ENCODE results near the gene PRELID1.
"Not testable (repeated sequence)": the region's sequence is repeated elsewhere in the genome, so short reads cannot be mapped to it uniquely, and the experiment has no call there.

The PRELID1 gene, protein sequence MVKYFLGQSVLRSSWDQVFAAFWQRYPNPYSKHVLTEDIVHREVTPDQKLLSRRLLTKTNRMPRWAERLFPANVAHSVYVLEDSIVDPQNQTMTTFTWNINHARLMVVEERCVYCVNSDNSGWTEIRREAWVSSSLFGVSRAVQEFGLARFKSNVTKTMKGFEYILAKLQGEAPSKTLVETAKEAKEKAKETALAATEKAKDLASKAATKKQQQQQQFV

DNA sequence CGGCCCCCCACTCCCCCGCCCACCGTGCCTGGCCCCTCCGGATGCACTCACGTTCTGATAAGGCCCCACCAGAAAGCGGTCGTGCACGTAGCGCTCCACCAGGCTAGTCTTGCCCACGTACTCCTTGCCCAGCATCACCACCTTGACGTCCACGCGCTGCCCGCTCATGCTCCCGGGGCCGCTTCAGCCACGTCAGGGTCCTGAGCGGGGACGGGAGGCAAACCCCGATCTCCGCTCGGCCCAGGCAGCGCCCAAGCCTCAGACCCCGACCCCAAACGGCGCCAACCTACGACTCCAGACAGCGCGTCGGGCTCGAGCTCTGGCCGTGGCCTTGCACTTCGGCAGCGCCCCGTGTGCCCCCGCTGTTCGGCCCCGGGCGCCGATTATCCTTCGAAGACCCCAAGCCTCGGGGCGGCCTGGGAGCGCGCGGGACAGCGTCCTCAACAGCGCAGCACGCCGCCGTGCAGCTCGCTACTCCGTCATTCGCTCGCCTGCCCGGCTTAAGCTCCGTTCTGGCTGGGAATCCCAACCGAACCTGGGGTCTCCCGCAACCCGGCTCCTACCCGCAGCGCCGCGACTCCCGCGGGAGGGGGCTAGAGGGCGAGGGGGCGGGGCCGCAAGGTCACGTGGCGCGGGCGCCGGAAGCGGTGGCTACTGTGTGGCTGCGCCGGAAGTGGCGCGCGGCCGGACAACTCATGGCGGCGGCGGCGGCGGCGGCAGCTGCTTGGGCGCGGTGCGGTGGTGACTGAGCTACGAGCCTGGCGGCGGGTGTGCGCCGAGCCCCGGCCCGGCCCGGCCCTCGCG lies at the start of gene PRELID1, which contains the start of gene RAB24:
TSS of gene PRELID1 (plus strand) at position 679 of the 804 bp plus-strand sequence. CDS start 187 bp downstream, outside the sequence.
TSS of gene RAB24 (minus strand) at position 599 of the 804 bp plus-strand sequence. CDS start at position 168, 431 bp downstream.
- DNase-seq = peak; percentile 84

DNA sequence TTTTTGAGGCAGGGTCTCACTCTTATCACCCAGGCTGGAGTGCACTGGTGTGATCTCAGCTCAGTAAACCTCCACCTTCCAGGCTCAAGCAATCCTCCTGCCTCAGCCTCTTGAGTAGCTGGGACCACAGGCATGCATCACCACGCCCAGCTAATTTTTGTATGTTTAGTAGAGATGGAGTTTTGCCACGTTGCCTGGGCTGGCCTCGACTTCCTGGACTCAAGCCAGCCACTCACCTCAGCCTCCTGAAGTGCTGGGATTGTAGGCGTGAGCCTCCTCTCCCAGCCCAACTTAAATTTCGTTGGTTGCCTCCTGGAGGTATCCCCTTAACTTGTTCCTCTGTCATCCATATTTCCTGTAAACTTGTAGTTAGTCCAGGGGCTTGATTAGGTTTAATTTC lies 47.3 kb upstream of the PRELID1 start:
- no peak for DNase-seq

DNA sequence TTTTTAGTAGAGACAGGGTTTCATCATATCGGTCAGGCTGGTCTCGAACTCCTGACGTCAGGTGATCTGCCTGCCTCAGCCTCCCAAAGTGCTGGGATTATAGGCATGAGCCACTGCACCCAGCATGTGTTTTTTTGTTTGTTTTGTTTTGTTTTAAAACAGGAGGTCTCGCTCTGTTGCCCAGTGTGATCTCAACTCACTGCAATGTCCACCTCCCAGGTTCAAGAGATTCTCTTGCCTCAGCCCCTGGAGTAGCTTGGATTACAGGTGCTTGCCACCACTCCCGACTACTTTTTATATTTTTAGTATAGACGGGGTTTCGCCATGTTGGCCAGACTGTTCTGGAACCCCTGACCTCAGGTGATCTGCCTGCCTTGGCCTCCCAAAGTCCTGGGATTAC lies 44.9 kb upstream of the PRELID1 start:
- not testable (repeated sequence) for DNase-seq

DNA sequence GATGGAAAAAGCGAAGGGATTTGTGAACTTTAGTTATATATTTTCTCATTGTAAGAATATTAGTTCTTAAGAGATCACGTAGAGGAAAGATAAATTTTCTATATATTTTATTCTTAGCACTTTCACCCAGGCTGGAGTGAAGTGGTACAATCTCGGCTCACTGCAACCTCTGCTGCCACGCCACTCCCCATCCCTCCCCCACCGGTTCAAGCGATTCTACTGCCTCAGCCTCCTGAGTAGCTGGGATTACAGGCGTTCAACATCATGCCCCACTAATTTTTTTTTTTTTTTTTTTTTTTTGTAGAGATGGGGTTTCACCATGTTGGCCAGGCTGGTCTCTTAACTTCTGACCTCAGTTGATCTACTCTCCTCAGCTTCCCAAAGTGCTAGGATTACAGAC lies 42.6 kb upstream of the PRELID1 start:
- no peak for DNase-seq

DNA sequence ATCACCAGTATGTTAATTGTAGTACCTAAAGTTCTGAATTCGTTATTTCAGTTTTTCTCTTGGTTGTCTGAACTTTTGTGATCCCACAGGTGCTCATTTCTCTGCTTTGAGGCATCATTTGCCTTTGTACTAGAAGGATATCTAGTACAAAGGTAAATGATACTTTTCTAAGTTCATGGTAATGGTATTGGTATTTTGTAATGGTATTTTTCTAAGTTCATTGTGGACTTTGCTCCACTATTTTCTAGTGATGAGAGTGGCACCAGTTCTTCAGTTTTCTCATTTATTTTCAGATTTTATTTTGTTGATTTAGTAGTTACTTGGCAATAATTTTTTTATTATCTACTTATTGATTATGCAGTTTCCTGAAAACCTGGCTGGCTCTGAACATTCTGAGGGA lies 42.1 kb upstream of the PRELID1 start:
- no peak for DNase-seq

DNA sequence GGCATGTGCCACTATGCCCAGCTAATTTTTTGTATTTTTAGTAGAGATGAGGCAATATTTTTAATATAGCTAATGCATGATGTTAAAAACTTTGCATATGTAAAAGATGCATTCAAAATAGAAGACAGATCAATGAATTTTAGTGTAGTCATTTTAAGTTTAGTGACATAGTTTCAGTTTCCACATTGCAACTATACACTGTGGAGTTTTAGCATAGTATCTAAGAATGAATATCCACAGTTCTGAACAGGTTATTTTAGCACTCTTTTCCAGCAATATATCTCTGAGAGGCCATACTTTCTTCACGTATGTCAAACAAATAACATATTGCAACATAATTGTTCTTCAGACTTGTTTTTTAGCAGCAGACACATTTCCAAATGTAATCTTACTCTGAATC lies 39.4 kb upstream of the PRELID1 start:
- no peak for DNase-seq

DNA sequence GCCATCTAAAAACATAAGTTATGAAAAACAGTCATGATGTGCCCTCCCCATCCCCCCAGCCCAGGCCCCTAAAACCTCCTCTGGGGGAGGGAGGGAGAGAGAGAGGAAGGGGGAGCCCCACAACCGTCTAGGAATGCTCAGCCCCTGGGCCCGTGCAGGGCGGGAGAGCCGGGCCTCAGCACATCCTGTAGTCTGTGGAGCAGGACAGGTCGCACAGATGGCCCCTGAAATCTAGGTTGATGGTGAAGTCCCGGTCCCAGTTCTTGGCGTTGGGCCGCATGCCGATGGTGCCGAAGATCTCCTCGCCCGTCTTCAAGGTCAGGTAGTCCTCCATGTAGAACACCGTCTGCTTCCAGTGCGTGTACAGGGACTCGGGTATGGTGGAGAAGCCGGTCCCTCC lies 38.2 kb upstream of the PRELID1 start:
- DNase-seq = no peak

DNA sequence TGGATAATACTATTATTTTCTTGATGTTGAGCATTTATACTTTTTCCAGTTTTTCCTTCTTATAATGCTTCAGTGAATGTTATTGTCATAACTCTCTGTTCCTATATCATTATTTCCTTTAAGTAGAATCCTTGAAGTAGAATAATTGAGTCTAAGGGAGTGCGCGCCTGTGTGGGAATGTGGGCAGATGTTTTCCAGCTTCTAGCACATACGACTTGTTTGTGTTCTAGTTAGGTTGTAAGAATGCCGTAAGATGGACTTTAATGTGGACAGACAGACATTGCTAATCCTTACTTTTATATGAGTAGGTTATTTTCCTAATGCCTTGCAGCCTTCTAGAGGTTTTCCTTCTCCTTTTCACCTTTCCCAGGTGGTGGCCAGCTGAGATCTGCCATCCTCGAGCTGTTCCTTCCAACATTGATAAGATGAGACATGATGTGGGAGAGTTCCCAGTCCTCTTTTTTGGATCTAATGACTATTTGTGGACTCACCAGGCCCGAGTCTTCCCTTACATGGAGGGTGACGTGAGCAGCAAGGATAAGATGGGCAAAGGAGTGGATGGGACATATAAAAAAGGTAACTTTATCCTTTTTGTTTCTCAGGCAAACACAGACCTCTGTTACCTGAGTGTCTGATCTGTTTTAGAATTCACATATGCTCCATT lies 34.2 kb upstream of the PRELID1 start:
- no peak for DNase-seq

DNA sequence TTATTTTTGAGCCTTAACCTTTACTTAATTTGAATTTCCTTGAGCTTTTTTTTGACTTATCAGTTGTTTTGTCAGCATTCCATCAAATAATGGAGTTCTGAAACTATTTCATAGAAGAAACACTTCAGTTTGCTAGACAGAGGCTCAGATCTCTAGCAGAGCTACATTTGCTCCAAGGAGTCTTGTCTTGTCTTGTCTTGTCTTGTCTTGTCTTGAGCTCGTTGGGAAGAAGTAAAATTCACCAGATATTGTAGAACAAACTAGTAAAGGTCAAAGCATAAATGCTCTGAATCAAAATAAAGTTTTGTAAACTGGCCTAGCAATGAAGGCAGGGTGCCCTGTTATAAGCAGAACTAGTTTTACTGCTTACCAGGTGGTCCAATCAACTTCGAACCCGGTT lies 33.6 kb upstream of the PRELID1 start:
- DNase-seq = no peak

DNA sequence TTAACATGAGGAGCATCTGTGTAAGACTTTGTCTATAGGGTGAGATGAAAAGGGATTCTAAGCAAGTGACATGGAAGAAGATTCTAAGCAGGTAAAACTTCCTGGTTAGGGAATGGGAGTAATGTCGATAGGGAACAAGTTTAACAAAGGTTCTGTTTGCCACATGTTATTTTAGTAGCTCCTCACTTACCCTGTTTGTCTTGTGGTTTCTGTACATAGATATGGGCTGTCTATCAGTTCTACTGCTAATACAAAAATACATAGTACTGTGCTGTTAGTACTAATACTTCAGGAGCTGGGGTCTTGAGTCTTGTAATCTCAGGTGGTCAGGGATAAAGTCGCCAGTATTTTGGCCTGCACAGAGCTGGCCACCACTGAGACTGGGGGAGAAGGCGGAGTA lies 32.9 kb upstream of the PRELID1 start:
- no peak for DNase-seq

DNA sequence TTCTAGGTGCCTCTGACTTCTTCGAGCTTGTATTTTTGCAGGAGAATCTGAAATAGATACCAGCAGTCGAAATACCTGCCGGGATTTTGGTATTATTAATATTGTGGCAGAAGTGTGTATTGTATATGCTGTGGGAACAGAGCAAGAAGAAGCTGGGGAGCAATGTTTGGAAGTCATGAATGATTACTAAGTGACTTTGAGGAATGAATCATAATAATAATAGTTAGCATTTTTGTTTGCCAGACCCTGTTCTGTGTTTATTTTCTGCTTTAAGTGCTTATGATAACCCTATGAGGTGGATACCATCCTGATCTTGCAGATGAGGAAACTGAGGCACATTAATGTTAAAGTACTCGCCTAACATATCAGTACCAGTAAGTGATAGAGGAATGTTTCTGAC lies 32.5 kb upstream of the PRELID1 start:
- DNase-seq = no peak

DNA sequence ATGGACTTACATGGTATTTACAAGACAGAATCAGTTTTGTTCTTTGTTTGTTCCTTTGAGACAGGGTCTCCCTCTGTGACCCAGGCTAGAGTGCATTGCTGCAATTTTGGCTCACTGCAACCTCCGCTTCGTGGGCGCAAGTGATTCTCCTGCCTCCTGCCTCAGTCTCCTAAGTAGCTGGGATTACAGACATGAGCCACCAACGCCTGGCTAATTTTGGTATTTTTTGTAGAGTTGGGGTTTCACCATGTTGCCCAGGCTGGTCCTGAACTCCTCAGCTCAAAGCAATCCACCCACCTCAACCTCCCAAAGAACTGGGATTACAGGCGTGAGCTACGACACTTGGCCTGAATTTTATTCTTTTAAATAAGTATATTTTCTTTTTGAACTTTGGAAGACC lies 27.7 kb upstream of the PRELID1 start:
- DNase-seq = no peak

DNA sequence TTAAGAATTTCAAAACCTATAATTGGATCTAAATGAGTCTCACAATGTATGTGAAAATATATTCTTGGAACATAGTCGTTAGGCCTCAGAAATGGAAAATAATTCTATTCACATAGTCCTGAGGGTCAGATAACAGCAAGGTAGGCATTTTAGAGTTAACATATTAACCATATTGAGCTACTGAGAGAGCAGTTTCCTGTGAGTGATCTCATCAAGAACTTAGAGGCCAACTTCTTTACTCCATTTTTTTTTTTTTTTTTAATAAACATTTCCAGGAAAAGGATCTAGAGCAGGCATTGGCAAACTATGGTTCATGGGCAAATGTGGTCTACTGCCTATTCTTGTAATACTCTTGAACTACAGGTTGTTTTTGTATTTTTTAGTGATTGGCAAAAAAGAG lies 26.7 kb upstream of the PRELID1 start:
- DNase-seq = no peak

DNA sequence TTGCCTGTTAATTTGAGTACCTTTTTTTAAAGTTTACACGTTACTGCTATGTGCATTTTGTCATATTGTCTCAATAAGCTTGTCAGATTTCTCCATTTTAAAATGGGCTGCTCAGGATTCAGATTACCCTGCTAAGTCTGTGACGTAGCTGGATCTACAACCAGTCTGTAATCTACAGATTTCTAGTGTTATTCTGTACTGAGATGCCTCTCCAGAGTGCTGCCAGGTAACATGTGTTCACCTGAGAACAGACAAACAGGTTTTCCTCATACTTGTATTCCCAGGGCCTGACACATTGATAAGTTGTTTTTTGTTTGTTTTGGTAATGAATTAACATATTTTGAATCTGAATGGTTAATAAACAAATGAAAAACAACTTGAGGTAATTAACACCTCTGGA lies 15.4 kb upstream of the PRELID1 start:
- DNase-seq = no peak

DNA sequence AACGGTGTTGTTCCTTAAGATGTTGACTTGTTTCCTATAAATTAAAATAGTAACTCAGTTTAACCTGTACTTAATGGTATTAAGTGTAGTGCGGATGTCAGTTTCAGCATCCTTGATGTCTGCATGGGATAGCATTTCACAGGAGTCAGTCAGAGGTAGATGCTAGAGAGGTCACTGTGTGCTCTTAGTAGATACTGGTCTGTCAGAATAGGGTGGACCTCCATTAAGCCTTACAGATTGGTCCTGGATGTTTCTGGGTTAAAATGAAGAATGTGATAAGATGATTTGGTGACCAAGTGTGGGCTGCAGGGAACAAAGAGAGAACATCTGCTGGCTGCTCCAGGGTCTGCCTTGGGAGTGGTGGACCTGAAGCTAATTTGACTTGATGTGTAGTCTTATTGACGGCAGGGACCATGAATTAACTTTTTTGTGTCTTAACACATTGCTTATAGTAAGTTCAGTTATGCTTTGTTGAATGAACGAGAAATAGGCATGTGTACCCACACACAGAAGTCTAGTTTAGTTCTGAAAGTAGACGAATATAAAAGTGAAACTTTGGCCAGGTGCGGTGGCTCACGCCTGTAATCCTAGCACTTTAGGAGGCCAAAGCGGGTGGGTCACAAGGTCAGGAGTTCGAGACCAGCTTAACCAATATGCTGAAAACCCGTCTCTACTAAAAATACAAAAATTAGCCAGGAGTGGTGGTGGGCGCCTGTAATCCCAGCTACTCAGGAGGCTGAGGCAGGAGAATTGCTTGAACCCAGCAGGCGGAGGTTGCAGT lies 12.6 kb upstream of the PRELID1 start:
- no peak for DNase-seq

DNA sequence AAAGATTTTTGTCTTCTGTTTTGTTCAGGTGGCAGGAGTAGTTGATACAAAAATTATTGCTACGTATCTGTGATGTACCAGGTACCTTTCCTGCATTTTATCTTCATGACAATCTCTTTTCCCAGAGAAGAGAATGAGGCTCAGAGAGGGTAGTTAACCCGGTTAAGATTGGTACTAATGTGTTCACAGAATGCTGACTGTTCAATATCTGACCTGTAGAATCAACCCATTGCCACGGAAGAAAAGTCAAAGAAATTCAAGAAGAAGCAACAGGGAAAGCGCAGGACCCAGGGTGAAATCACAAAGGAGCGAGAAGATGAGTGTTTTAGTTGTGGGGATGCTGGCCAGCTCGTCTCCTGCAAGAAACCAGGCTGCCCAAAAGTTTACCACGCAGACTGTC lies 11.9 kb upstream of the PRELID1 start:
- DNase-seq = no peak

DNA sequence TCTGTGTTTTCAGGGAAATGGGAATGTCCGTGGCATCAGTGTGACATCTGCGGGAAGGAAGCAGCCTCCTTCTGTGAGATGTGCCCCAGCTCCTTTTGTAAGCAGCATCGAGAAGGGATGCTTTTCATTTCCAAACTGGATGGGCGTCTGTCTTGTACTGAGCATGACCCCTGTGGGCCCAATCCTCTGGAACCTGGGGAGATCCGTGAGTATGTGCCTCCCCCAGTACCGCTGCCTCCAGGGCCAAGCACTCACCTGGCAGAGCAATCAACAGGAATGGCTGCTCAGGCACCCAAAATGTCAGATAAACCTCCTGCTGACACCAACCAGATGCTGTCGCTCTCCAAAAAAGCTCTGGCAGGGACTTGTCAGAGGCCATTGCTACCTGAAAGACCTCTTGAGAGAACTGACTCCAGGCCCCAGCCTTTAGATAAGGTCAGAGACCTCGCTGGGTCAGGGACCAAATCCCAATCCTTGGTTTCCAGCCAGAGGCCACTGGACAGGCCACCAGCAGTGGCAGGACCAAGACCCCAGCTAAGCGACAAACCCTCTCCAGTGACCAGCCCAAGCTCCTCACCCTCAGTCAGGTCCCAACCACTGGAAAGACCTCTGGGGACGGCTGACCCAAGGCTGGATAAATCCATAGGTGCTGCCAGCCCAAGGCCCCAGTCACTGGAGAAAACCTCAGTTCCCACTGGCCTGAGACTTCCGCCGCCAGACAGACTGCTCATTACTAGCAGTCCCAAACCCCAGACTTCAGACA lies 9.6 kb upstream of the PRELID1 start:
- no peak for DNase-seq

DNA sequence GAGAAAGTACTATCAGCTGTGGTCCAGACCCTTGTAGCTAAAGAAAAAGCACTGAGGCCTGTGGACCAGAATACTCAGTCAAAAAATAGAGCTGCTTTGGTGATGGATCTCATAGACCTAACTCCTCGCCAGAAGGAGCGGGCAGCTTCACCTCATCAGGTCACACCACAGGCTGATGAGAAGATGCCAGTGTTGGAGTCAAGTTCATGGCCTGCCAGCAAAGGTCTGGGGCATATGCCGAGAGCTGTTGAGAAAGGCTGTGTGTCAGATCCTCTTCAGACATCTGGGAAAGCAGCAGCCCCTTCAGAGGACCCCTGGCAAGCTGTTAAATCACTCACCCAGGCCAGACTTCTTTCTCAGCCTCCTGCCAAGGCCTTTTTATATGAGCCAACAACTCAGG lies 9.0 kb upstream of the PRELID1 start:
- DNase-seq = no peak

DNA sequence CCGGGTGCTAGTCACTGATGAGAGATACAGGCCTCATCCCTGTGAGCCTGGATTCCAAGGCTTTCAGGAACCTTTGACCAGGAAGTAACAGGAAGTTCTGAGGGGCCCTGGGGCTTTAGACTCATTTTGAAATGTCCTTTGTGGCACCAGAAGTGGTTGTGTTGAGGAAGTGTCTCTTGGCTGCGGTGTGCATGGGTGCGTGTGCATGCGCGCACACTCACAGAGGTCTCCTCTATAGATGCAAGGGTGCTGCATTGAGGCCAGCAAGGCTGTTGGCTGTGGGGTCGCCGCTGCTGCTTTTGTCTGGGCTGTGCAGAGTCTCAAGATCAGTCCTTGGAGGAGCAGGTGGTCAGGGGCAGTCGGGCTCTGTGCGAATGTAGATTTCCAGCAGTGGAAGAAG lies 7.7 kb upstream of the PRELID1 start:
- DNase-seq = no peak

DNA sequence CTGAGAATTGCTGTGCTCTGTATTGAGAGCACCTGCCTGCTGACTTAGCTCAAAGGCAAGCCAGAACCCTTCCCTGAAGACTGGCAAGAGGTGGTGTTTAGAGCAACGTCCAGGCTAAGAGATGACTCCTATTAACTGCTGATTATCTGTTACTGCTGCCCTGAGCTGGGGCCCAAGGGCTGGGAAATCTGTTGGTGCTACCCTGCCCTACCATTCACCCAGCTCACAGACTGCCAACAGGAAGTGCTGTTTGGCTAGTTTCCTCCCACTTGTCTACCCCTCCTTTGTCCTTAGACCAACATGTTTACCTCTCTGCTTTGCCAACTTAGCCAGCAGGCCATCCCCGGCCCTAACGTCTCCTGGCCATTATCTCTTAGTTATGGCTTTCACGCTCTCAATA lies 7.0 kb upstream of the PRELID1 start:
- DNase-seq = no peak

DNA sequence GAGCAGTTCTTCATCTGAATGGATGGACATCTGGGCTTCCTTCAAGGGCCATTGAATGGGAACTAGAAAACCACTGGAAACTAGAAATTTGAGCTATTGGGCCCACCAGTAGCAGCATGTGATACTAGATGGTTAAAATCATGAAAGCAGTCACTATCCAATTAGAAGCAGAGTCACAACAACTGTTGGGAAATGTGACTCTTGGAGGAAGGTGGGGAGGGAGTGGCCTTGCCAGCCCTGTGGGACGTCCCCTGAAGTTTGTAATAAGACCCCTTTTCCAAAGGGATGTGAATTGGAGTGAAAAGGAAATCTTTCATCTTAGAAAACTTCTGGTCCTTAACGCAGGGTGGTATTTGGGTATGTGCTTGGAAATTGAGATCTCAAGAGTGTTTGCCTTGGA lies 5.7 kb upstream of the PRELID1 start:
- DNase-seq = no peak

DNA sequence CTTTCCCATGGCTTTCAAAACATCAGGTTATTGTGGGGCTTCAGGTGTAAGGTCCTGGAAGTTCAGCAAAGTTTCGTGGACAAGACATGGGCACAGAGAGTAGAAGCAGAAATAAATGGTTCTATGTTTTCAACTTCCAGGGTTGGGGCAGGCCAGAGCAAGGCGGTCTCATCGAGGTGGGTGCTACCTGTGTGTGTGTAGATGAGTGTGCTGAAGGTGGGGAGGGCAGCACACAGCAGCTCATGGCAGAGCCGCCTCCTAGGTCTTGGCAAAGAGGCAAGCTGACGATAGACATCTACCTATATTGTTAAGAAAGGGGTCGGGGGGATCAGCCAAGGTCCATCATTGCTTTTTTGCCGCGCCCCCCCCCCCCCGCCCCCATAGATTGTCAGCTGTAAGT lies 3.9 kb upstream of the PRELID1 start:
- DNase-seq = no peak
